AG09309 (cell line): ENCODE measurements around the gene ASCC1.

Experiments used
- DNase-seq: peaks from one replicate; pipeline ENCODE4 v3.0.0-alpha.2; 2010; ENCODE audit warnings: low read depth
- H3K4me3 ChIP-seq: 2 replicates; pipeline ENCODE4 v1.5.1; 2011; ENCODE audit warnings: mild to moderate bottlenecking, low read depth, low read length, moderate library complexity; ENCODE audit not compliant: control insufficient read depth
- CTCF ChIP-seq: IDR thresholded peaks from 2 replicates; pipeline ENCODE4 v1.5.1; 2011; ENCODE audit warnings: mild to moderate bottlenecking, low read depth, low read length, inconsistent platforms; ENCODE audit not compliant: insufficient read depth, control insufficient read depth; ENCODE audit errors: missing control alignments

The ASCC1 gene

GRCh38 chr10:72096115-72097000, 119.7 kb downstream of the ASCC1 start:
- no peak for DNase-seq
- no peak for TF ChIP-seq CTCF

DNA sequence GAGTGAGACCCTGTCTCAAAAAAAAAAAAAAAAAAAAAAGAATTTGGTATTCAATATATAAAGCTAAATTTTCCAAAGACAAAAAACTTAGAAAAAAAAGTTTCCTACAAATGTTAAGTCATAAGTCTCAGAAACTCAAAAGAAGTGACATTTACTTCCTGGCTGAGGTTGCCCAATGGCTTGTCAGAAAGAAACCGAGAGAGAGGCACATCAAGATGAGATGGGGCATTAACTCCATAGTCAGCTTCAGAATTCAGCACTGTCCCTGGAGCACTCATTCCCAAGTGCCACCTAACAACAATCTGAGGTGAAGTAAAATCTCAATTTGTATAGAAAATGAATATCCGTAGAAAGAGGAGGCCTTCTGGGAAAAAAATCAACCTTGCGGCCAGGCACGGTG, 120.9 kb downstream of the ASCC1 start:
- no peak for TF ChIP-seq CTCF
- no peak for DNase-seq
- no peak overlapping the region for H3K4me3 ChIP-seq

More at GRCh38 chr10:72096115-72097000, 119.7 kb downstream of the ASCC1 start:
- no peak overlapping the region for H3K4me3 ChIP-seq

- no peak for DNase-seq
- no peak for TF ChIP-seq CTCF
- H3K4me3 ChIP-seq = no peak overlapping the region
Measured at GRCh38 chr10:72094574-72094973, 121.5 kb downstream of the ASCC1 start.

GRCh38 chr10:72093450-72093849, 122.6 kb downstream of the ASCC1 start:
- DNase-seq = no peak
- TF ChIP-seq CTCF = no peak
- no peak overlapping the region for H3K4me3 ChIP-seq

DNA sequence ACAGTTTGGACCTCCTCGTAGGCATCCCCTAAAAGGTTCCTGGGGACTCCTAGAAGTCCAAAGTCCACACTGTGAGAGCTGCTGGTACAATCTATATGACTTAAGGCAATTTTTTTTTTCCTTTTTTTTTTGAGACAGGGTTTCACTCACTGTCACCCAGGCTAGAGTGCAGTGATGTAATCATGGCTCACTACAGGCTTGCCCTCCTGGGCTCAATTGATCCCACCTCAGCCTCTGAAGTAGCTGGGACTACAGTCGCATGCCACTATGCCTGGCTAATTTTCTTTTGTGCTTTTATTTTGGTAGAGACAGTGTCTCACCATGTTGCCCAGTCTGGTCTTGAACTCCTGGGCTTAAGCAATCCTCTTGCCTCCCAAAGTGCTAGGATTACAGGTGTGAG, 123.1 kb downstream of the ASCC1 start:
- H3K4me3 ChIP-seq = no peak overlapping the region
- TF ChIP-seq CTCF = no peak
- no peak for DNase-seq

- TF ChIP-seq CTCF = no peak
- no peak for DNase-seq
Measured at GRCh38 chr10:72092171-72092924, 123.7 kb downstream of the ASCC1 start.

More at GRCh38 chr10:72092171-72092924, 123.7 kb downstream of the ASCC1 start:
- no peak overlapping the region for H3K4me3 ChIP-seq
